Subcutaneous adipose tissue (tissue), 4 donors: Measurements from ENCODE around the gene ASB6. TPM values are rescaled to one million over a fixed set of nuclear protein-coding genes. Genes with fewer than 3 reads are reported as not detected.

Experiments
- CTCF ChIP-seq: fragments of 450-650 bp; IDR thresholded peaks from one replicate; pipeline ENCODE4 v1.5.1; 2016; ENCODE audit warnings: low read depth, mild to moderate bottlenecking, control low read depth, antibody characterized with exemption, moderate library complexity
- total RNA-seq, 4 donors: library from RNA; depleted of rRNA; stranded (reverse); fragments of >200 nt; gene quantifications; one replicate each; pipeline ENCODE4 v1.1.0, GENCODE V29; 2016

ASB6 gene
- total RNA-seq, 4 donors from 2014 or later, result 8.8 to 15.6 (median 10.1) TPM

GRCh38 chr9:129615407-129616285, 26.3 kb downstream of the ASB6 start:
- TF ChIP-seq CTCF, result no peak

DNA sequence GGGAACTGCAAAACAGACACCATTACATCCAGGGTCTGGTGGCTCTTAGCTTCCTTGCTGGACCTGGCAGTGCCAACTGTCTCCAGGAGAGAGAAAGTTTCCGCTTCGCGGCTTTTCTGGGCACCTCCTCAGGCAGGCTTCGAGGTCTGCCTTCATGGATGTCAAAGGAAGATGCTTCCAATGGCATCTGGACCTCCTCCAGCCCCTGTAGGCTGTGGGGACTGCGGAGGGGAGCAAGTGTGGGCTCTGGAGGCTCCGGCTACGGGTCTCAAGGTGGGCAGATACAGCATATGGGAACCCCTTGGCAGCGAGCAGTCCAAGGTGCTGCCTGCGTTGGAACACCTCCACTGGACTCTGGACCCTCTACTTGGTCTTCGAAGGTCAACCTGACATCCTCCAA, 27.0 kb downstream of the ASB6 start:
- TF ChIP-seq CTCF, result no peak

GRCh38 chr9:129613520-129614175, 28.3 kb downstream of the ASB6 start:
- no peak for TF ChIP-seq CTCF

GRCh38 chr9:129612815-129613519, 29.0 kb downstream of the ASB6 start:
- no peak for TF ChIP-seq CTCF

DNA sequence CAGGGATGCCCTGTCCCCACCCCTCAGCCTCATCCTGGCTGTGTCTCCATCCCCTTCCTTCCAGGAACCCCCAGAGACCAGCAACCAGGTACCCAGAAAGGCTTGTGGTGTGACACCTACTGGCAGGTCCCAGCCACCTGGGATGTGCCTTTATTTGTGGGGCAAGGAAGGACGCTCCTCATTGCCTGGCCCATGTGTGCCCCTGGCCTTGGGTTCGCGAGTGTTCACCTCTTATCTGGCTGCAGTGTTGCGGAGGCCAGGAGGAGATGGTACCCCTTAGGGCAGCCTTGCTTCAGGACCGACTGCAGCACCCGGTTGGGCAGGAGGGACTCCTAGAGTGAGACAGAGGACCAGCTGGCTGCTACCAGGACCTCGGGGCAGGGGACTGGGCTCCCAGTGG, 29.8 kb downstream of the ASB6 start:
- no peak for TF ChIP-seq CTCF

DNA sequence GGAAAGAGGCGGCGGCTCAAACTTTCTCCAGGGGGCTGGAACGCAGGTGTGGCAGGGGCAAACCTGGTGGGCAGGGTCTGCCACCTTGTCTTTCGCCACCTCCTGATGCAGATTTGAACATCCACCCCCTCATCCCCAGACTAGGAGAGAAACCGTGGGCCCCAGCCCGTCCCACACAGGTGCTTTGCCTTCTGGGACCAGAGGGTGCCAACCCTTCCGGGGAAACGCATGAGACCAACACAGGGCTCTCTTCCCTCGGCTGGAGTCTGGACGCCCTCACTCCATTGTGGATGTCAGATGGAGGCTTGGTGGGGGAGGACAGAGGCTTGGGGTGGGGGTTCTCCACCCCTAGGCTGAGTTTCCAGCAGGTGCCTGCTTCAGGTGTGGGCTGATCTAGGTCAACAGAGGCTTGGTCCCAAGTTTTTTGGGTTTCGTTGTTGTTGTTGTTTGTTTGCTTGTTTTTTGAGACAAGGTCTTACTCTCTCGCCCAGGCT, 30.6 kb downstream of the ASB6 start:
- TF ChIP-seq CTCF, result no peak
